ENCODE measurements around the gene NIPSNAP3A. TPM values are rescaled to one million over a fixed set of nuclear protein-coding genes. Genes with fewer than 3 reads are reported as not detected.

NIPSNAP3A gene
- 59.1 and 92.6 TPM in 2 replicates for total RNA-seq

DNA sequence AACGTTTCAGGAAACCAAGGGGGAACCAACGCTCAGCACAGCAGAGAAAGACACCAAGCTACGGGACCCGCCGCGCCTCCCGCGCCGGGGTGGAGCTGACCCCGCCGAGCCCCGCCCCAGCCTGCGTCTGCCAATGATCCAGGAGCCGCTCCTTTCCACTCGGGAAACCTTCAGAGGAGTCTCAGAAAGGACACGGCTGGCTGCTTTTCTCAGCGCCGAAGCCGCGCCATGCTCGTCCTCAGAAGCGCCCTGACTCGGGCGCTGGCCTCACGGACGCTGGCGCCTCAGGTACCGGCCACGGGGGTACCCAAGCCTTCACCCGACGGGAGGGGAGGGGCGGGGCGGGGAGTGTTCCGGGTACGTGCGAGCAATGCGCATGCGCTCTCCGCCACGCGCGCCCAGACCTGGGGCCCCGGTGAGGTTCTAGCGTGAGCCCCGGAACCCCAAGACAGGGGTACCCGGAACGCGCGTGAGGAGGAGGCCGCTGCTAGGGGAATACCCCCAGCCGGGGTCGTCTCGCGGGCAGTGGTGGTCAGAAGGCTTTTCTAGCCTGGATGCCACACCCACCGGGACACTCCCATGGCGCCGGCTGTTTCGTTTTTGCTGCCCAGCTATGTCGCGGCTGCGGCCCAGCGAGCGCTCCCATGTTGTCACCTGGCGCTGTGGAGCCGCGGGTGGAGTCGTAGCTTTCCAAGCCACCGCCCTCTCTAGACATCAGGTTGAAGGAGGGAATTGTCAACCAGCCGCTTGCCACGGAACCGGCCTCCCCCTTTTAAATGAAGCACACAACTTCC is at the start of gene NIPSNAP3A:
TSS of gene NIPSNAP3A (plus strand) at position 119 of the 794 bp plus-strand sequence. CDS start at position 229, 110 bp downstream.

Other genes with a start within 250 kb of the NIPSNAP3A start
- not detected in 2 replicates for gene OR13F1, start 243.4 kb upstream of the NIPSNAP3A start, total RNA-seq
- gene OR13C4, start 220.5 kb upstream of the NIPSNAP3A start, total RNA-seq = not detected in 2 replicates
- gene OR13C3, start 210.8 kb upstream of the NIPSNAP3A start, total RNA-seq = not detected in 2 replicates
- not detected in 2 replicates for gene OR13C8, start 178.5 kb upstream of the NIPSNAP3A start, total RNA-seq
- gene OR13C5, start 148.3 kb upstream of the NIPSNAP3A start, total RNA-seq = not detected in 2 replicates
- not detected in 2 replicates for gene OR13C2, start 142.1 kb upstream of the NIPSNAP3A start, total RNA-seq
- gene OR13C9, start 129.5 kb upstream of the NIPSNAP3A start, total RNA-seq = not detected in 2 replicates
- not detected in 2 replicates for gene OR13D1, start 53.2 kb upstream of the NIPSNAP3A start, total RNA-seq
- 0.15 and 0.65 TPM in 2 replicates for gene NIPSNAP3B, start 16.4 kb downstream of the NIPSNAP3A start, total RNA-seq
- gene ABCA1, start 180.5 kb downstream of the NIPSNAP3A start, total RNA-seq = 16.2 and 24.3 TPM in 2 replicates